Activated T-cell treated with anti-CD3 and anti-CD28 coated beads, Interleukin-2, amount 50 U/mL, for 72 hours (primary cell): ENCODE measurements around the gene ATP9A. TPM values are rescaled to one million over a fixed set of nuclear protein-coding genes. Genes with fewer than 3 reads are reported as not detected.
"Not testable (repeated sequence)": the region's sequence is repeated elsewhere in the genome, so short reads cannot be mapped to it uniquely, and the experiment has no call there.

Source experiments
- ATAC-seq, 2 donors: fragments of 150-1000 bp; cut with Tn5 transposase; replicated peaks in 1 of 2; 2 replicates each; pipeline ENCODE4 v1.10.0; 2021; ENCODE audit warnings: moderate library complexity in 2 of 2, mild to moderate bottlenecking in 1 of 2
- DNase-seq, 2 donors: peaks; one replicate each; pipeline ENCODE4 v3.0.0; 2021 to 2022; ENCODE audit warnings: mixed read lengths in 1 of 2
- H3K27ac Mint-ChIP-seq: one replicate; pipeline ENCODE4 v1.8.0; 2022; ENCODE audit warnings: mild to moderate bottlenecking, moderate library complexity, mixed read lengths
- H3K27me3 Mint-ChIP-seq: one replicate; pipeline ENCODE4 v1.8.0; 2022; ENCODE audit warnings: low read depth, mixed read lengths
- H3K36me3 Mint-ChIP-seq, 2 donors: one replicate each; pipeline ENCODE4 v1.8.0; 2022; ENCODE audit warnings: mixed read lengths in 2 of 2, mild to moderate bottlenecking in 1 of 2; ENCODE audit not compliant: insufficient read depth in 2 of 2
- H3K4me1 Mint-ChIP-seq: one replicate; pipeline ENCODE4 v1.8.0; 2022; ENCODE audit warnings: low read depth, mixed read lengths
- H3K4me3 Mint-ChIP-seq, 2 donors: one replicate each; pipeline ENCODE4 v1.8.0; 2022; ENCODE audit warnings: mild to moderate bottlenecking in 2 of 2, mixed read lengths in 2 of 2, moderate library complexity in 2 of 2
- H3K9me3 Mint-ChIP-seq, 2 donors: one replicate each; pipeline ENCODE4 v1.8.0; 2022; ENCODE audit warnings: mixed read lengths in 2 of 2
- total RNA-seq, 2 donors: library from RNA; stranded (reverse); gene quantifications; one replicate each; pipeline ENCODE4 v1.2.3, GENCODE V29; 2022

The ATP9A gene
- total RNA-seq, 2 donors from 2014 or later, result 1.3 to 3.8 TPM

- Mint-ChIP-seq H3K36me3 (no peaks in the 10 kb centered on the region), H3K4me1 (peaks cover 9% of the 10 kb centered on the region), H3K9me3 (no peaks in the 10 kb centered on the region), H3K4me3 (no peak overlapping the region), H3K27ac (no peak overlapping the region), H3K27me3 (peaks cover 15% of the 10 kb centered on the region)
- ATAC-seq, result no peak
- DNase-seq, result no peak
Observed at GRCh38 chr20:51736947-51737346, 31.2 kb downstream of the ATP9A start.

- peaks cover 12% of the 10 kb centered on the region for H3K4me1 Mint-ChIP-seq
- no peak for DNase-seq
- no peak overlapping the region for H3K27ac Mint-ChIP-seq
- no peaks in the 10 kb centered on the region for H3K9me3 Mint-ChIP-seq
- no peak overlapping the region for H3K4me3 Mint-ChIP-seq
- H3K27me3 Mint-ChIP-seq, result peaks cover 15% of the 10 kb centered on the region
- no peaks in the 10 kb centered on the region for H3K36me3 Mint-ChIP-seq
- ATAC-seq, result no peak
Observed at GRCh38 chr20:51735728-51736600, 32.2 kb downstream of the ATP9A start.

- peaks cover 12% of the 10 kb centered on the region for H3K4me1 Mint-ChIP-seq
- peaks cover 15% of the 10 kb centered on the region for H3K27me3 Mint-ChIP-seq
- no peak overlapping the region for H3K4me3 Mint-ChIP-seq
- H3K36me3 Mint-ChIP-seq, result no peaks in the 10 kb centered on the region
- H3K27ac Mint-ChIP-seq, result no peak overlapping the region
- ATAC-seq (no peak), DNase-seq (no peak)
- no peaks in the 10 kb centered on the region for H3K9me3 Mint-ChIP-seq
Observed at GRCh38 chr20:51734876-51735720, 33.1 kb downstream of the ATP9A start.

- H3K9me3 Mint-ChIP-seq, result no peaks in the 10 kb centered on the region
- ATAC-seq (no peak), DNase-seq (no peak)
- peaks cover 12% of the 10 kb centered on the region for H3K4me1 Mint-ChIP-seq
- peaks cover 15% of the 10 kb centered on the region for H3K27me3 Mint-ChIP-seq
- no peaks in the 10 kb centered on the region for H3K36me3 Mint-ChIP-seq
- H3K27ac Mint-ChIP-seq, result no peak overlapping the region
- no peak overlapping the region for H3K4me3 Mint-ChIP-seq
Observed at GRCh38 chr20:51733070-51733469, 35.1 kb downstream of the ATP9A start.

- peak; percentile 64 to 79 for ATAC-seq
- H3K9me3 Mint-ChIP-seq, result no peaks in the 10 kb centered on the region
- H3K27ac Mint-ChIP-seq, result peak overlapping the region; percentile 58
- peak overlapping the region; percentile 80 to 88 for H3K4me3 Mint-ChIP-seq
- peak in 1 of 2 donors; percentile 7 for DNase-seq
- peaks cover 15% of the 10 kb centered on the region for H3K27me3 Mint-ChIP-seq
- no peaks in the 10 kb centered on the region for H3K36me3 Mint-ChIP-seq
- H3K4me1 Mint-ChIP-seq, result peaks cover 12% of the 10 kb centered on the region
Observed at GRCh38 chr20:51732096-51732791, 35.9 kb downstream of the ATP9A start.

GRCh38 chr20:51731731-51732095, 36.5 kb downstream of the ATP9A start:
- Mint-ChIP-seq H3K27ac (peak overlapping the region; percentile 28), H3K9me3 (no peaks in the 10 kb centered on the region)

GRCh38 chr20:51729771-51730170, 38.4 kb downstream of the ATP9A start:
- Mint-ChIP-seq H3K27ac (no peak overlapping the region), H3K36me3 (no peaks in the 10 kb centered on the region), H3K27me3 (peaks cover 5% of the 10 kb centered on the region), H3K9me3 (no peaks in the 10 kb centered on the region), H3K4me3 (no peak overlapping the region), H3K4me1 (peaks cover 12% of the 10 kb centered on the region)
- DNase-seq (no peak), ATAC-seq (no peak)

More at GRCh38 chr20:51731731-51732095, 36.5 kb downstream of the ATP9A start:
- DNase-seq (no peak), ATAC-seq (no peak)
- peaks cover 9% of the 10 kb centered on the region for H3K27me3 Mint-ChIP-seq
- H3K4me3 Mint-ChIP-seq, result peak overlapping the region; percentile 32 to 88
- H3K36me3 Mint-ChIP-seq, result no peaks in the 10 kb centered on the region
- peaks cover 12% of the 10 kb centered on the region for H3K4me1 Mint-ChIP-seq

GRCh38 chr20:51728737-51729136, 39.5 kb downstream of the ATP9A start:
- ATAC-seq, result no peak

GRCh38 chr20:51727872-51728271, 40.3 kb downstream of the ATP9A start:
- ATAC-seq (no peak), DNase-seq (no peak)
- Mint-ChIP-seq H3K27me3 (peaks cover 8% of the 10 kb centered on the region), H3K4me3 (no peak overlapping the region), H3K9me3 (no peaks in the 10 kb centered on the region), H3K4me1 (peaks cover 12% of the 10 kb centered on the region), H3K27ac (no peak overlapping the region), H3K36me3 (no peaks in the 10 kb centered on the region)

More at GRCh38 chr20:51728737-51729136, 39.5 kb downstream of the ATP9A start:
- H3K4me3 Mint-ChIP-seq, result no peak overlapping the region
- no peaks in the 10 kb centered on the region for H3K36me3 Mint-ChIP-seq
- DNase-seq, result no peak
- no peaks in the 10 kb centered on the region for H3K9me3 Mint-ChIP-seq
- peaks cover 5% of the 10 kb centered on the region for H3K27me3 Mint-ChIP-seq
- peaks cover 12% of the 10 kb centered on the region for H3K4me1 Mint-ChIP-seq
- H3K27ac Mint-ChIP-seq, result no peak overlapping the region

- no peaks in the 10 kb centered on the region for H3K9me3 Mint-ChIP-seq
- no peak overlapping the region for H3K4me3 Mint-ChIP-seq
- DNase-seq (no peak), ATAC-seq (no peak)
- H3K4me1 Mint-ChIP-seq, result no peaks in the 10 kb centered on the region
- H3K36me3 Mint-ChIP-seq, result no peaks in the 10 kb centered on the region
- peaks cover 15% of the 10 kb centered on the region for H3K27me3 Mint-ChIP-seq
- no peak overlapping the region for H3K27ac Mint-ChIP-seq
Observed at GRCh38 chr20:51725584-51726176, 42.5 kb downstream of the ATP9A start.

- not testable (repeated sequence) for H3K4me3 Mint-ChIP-seq, DNase-seq, H3K27ac Mint-ChIP-seq, H3K4me1 Mint-ChIP-seq, H3K9me3 Mint-ChIP-seq, ATAC-seq, H3K36me3 Mint-ChIP-seq
- H3K27me3 Mint-ChIP-seq, result peaks cover 15% of the 10 kb centered on the region
Observed at GRCh38 chr20:51723026-51723425, 45.2 kb downstream of the ATP9A start.

GRCh38 chr20:51722246-51722645, 45.9 kb downstream of the ATP9A start:
- H3K9me3 Mint-ChIP-seq, H3K4me1 Mint-ChIP-seq, ATAC-seq, H3K4me3 Mint-ChIP-seq, DNase-seq, H3K27ac Mint-ChIP-seq, H3K36me3 Mint-ChIP-seq: not testable (repeated sequence)
- peaks cover 15% of the 10 kb centered on the region for H3K27me3 Mint-ChIP-seq
